Heart left ventricle (tissue), 13 donors: ENCODE measurements around the gene ILF2.

Experiments
- POLR2A ChIP-seq, 2 donors: fragments of 450-650 bp; IDR thresholded peaks; one replicate each; pipeline ENCODE4 v1.6.1; 2017; ENCODE audit warnings: antibody characterized with exemption in 2 of 2, mild to moderate bottlenecking in 2 of 2, moderate library complexity in 2 of 2
- TF ChIP-seq, protein P1 (sequence below), 12 donors: fragments of 200-600 bp; sonication (generic) in 4 of 12; IDR thresholded peaks; one replicate each; pipeline versions ENCODE4 v1.5.0 to v1.8.0; 2018 to 2022; ENCODE audit warnings: antibody characterized with exemption in 12 of 12, mild to moderate bottlenecking in 5 of 12
- donor health status: ischemic (EF 13 %, LVEDD 7.1; RV severe dilation, severe dysfunction).
- donor health status: DM: no; HTN: yes; CAD: no.
- donor health status: DM: no; HTN: no; CAD: no.
- donor health status: ischemic (EF 25% LVEDD 6.9; RV normal size, moderate dysfunction).
- donor health status: ischemic (EF 25% LVEDD 5.7; RV mildly dilated, moderate dysfunction).
- donor health status: ischemic (EF 35%, LVEDD 5.7; RV mildly dilated, moderate dysfunction).
- donor health status: nonischemic (EF 11% LVEDD 7.7; RV severe dilation, severe dysfunction).
- donor health status: DM: yes; HTN: yes; CAD: no.
- donor health status: PGD.
- donor health status: ischemic (EF 29% LVEDD 5.4; RV normal size, mild dysfunction).
- donor health status: nonischemic (EF 23%, LVEDD 6.1; RV moderate dilation, normal function).

DNA sequence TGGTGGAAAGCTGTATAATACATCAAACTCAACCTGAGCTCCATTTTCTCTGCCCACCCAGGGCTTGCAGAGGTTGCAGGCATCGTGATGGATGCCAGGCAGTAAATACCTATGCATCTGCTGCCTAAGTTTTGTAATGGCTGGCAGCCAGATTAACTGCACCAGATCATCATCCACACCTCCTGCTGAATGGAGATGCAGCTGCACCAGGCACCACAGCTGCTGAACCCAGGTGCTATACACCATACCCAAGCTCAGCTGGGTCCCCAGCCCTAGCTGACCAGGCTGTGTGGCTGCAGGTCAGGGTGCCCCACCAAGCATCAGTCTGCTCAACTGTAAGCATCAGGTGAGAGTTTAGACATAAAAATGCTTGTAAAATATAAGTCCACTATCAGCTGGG, 19.0 kb downstream of the ILF2 start:
- TF ChIP-seq, protein P1, sequence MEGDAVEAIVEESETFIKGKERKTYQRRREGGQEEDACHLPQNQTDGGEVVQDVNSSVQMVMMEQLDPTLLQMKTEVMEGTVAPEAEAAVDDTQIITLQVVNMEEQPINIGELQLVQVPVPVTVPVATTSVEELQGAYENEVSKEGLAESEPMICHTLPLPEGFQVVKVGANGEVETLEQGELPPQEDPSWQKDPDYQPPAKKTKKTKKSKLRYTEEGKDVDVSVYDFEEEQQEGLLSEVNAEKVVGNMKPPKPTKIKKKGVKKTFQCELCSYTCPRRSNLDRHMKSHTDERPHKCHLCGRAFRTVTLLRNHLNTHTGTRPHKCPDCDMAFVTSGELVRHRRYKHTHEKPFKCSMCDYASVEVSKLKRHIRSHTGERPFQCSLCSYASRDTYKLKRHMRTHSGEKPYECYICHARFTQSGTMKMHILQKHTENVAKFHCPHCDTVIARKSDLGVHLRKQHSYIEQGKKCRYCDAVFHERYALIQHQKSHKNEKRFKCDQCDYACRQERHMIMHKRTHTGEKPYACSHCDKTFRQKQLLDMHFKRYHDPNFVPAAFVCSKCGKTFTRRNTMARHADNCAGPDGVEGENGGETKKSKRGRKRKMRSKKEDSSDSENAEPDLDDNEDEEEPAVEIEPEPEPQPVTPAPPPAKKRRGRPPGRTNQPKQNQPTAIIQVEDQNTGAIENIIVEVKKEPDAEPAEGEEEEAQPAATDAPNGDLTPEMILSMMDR (IDR thresholded peaks at IDR 0.05), result no peak
- no peak for TF ChIP-seq POLR2A (IDR thresholded peaks at IDR 0.05)
